ENCODE results near the gene SLC5A10.
"Not testable (repeated sequence)": the region's sequence is repeated elsewhere in the genome, so short reads cannot be mapped to it uniquely, and the experiment has no call there.

The SLC5A10 gene

DNA sequence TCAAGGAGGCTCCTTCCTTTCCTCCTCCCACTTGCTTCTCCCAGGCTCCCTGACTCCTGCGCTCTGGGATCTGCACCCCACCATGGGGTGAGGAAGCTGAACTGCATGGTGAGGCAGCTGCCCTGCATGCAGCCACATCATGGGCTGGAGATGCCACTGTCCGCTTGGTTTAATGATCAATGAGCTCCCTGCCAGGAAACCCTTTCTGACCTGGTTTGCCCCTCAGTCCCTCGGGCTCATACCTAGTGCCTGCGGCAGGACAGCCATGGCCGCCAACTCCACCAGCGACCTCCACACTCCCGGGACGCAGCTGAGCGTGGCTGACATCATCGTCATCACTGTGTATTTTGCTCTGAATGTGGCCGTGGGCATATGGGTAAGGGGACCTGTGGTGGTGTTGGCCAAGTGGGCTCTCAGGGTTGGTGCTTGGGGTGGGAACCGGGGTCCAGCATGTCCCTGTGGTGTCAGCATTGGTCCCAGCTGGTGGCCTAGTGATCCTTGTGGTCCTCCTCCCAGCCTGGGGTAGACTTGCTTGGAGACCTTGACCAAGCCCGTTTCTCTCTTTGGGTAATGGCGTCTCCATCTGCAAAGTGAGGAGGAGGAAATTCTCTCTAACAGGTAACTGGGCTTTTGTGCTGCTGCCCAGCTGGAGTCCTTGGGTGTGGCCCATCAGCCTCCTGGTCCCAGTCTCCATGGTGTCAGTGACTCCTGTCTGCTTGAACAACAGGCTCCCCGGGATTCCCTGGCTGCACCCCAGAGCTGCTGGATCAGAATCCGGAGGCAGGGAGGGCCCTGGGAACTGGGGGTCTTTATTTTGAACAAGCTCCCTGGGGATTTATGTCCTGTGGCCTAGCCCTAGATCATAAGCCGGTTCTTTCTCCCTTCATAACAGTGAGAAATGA is at the start of gene SLC5A10:
TSS of gene SLC5A10 (plus strand) at position 225 of the 902 bp plus-strand sequence. CDS start at position 266, 41 bp downstream.
- no peak for DNase-seq

GRCh38 chr17:18904482-18904881 is 47.5 kb upstream of the SLC5A10 start:
- no peak for DNase-seq

DNA sequence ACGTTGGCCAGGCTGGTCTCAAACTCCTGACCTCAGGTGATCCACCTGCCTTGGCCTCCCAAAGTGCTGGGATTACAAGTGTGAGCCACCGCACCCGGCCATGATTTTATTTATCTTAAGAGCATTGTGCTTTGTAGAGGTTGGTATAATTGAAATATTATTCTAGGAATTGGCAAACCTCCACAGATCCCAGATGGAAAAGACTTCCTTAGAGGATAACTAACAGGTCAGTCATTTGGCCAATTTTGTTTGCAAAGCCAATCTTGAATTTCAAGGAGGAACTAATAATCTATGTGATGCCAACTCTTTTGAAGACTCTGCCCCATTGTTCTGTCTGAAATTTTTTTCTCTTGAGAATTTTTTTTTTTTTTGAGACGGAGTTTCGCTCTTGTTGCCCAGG is 46.7 kb upstream of the SLC5A10 start:
- DNase-seq = no peak

- no peak for DNase-seq
These were observed 41.6 kb upstream of the SLC5A10 start for GRCh38 chr17:18910326-18910725.

DNA sequence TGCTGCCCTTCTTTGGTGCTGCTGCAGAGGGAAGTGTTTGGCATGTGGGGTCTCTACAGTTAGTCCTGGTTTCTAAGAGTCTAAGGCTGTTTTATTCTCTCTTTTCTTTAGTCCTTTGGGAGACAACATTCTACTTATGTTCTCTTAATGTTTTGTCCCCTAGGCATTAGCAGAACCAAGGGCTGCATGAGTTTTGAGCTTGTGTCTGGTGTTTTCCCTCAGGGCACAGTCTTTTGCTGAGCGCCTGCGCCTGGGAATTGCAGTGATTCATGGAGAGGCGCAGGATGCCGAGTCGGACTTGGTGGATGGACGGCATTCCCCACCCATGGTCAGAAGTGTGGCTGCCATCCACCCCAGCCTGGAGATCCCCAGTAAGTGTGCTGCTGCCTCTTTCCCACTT is 41.1 kb upstream of the SLC5A10 start:
- DNase-seq = no peak

DNA sequence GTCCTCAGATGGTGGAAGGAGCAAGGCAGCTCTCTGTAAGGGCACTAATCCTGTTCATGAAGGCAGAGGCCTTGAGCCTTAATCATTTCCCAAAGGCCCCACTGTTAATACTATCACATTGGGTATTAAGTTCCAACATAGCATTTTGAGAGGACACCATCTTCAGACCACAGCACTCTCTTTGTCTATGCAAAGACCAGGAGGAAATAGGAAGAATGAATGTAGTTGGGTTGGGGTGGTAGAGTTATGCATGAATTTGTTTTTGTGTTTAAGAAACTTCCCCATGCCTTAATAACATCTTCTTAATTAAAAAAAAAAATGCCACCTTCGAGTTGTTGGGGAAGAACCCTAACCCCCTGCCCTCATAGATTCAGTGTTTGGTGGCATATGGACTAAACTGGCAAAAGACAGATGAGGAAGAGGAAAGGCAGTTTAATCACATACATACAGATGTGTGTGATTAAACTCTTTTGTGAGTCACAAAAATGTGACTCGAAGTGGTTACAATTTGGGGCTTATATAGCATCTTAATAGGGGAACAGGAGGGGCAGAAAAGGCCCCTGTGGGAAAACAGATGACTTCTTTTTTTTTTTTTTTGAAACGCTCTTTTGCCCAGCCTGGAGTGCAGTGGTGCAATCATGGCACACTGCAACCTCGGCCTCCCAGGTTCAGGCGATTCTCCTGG is 35.0 kb upstream of the SLC5A10 start:
- DNase-seq = peak; percentile 62

DNA sequence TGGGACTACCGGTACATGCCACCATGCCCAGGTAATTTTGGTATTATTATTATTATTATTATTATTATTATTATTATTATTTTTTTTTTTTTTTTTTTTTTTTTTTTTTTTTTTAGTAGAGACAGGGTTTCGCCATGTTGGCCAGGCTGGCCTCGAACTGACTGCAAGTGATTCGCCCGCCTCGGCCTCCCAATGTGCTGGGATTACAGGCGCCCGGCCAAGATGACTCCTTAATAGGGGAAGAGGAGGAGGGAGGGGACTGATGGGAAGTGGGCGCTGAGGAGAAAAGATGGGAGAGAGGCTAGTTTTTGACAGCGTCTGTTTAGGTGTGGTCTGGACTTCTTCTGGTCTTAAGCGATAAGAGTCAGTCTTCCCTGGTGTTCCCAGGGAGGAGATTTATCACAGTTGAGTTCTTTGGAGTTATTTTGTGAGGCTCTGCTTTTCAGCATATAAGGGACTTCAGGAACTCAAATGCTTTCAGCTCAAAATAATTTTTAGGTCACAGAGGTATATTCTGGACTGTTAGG is 34.4 kb upstream of the SLC5A10 start:
- DNase-seq = no peak

- no peak for DNase-seq
These were observed 32.0 kb upstream of the SLC5A10 start for GRCh38 chr17:18919963-18920362.

DNA sequence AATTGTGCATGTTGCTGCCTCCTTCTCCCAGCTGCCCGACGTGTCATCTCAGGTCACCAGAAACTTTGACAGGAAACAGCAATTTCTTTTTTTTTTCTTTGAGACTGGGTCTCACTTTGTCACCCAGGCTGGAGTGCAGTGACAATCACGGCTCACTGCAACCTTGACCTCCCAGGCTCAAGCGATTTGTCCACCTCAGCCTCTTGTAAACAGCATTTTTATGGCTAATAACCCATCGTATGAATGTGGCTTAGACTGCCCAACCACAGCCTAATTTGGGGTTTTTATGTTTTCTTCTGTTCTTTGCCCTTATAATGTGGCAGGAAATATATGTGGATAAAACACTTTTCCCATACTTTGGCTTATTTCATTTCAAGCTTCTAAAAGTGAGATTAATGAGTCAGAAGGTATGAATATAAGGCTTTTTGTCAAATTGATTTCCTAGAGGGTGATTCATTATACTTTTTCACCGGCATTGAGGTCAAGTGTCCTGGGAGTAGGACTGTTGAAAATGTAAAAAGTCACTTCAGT is 31.0 kb upstream of the SLC5A10 start:
- DNase-seq = peak; percentile 35

- DNase-seq = no peak
These were observed 30.5 kb upstream of the SLC5A10 start for GRCh38 chr17:18921485-18921884.

- DNase-seq = no peak
These were observed 30.0 kb upstream of the SLC5A10 start for GRCh38 chr17:18921912-18922451.

DNA sequence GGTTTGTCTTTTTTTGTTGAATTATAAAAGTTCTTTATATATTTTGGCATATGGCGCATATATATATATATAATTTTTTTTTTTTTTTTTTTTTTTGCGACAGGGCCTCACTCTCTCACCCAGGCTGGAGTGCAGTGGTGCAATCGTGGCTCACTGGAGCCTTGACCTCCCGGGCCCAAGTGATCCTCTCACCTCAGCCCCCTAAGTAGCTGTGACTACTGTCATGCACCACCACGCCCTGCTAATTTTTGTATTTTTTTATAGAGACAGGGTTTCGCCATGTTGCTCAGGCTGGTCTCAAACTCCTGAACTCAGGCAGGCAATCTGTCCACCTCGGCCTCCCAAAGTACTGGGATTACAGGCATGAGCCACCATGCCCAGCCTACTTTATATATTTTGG is 29.4 kb upstream of the SLC5A10 start:
- DNase-seq = not testable (repeated sequence)

- DNase-seq = no peak
These were observed 26.8 kb upstream of the SLC5A10 start for GRCh38 chr17:18925187-18925586.

GRCh38 chr17:18928628-18929125 is 23.3 kb upstream of the SLC5A10 start:
- no peak for DNase-seq

- DNase-seq = no peak
These were observed 19.5 kb upstream of the SLC5A10 start for GRCh38 chr17:18932360-18933055.

GRCh38 chr17:18933102-18934058 is 18.6 kb upstream of the SLC5A10 start:
- DNase-seq = no peak

- no peak for DNase-seq
These were observed 13.8 kb upstream of the SLC5A10 start for GRCh38 chr17:18937981-18938691.

DNA sequence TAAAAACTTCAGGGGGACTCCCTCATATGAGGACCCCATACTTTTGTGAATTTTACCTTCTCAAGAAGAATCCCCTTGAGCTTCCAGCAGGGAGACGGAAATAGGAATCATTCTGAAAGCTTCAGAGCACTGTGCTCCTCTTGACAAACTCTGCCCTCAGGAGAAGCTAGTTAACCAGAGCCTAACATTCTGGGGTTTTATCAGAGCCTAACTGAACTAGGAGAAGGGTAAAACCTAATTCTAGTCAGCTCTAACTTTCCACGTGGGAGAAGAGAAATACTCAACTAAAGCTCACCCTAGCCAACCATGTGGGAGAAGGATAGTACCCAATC is 13.3 kb upstream of the SLC5A10 start:
- DNase-seq = no peak

- DNase-seq = no peak
These were observed 7.3 kb upstream of the SLC5A10 start for GRCh38 chr17:18944646-18945045.

DNA sequence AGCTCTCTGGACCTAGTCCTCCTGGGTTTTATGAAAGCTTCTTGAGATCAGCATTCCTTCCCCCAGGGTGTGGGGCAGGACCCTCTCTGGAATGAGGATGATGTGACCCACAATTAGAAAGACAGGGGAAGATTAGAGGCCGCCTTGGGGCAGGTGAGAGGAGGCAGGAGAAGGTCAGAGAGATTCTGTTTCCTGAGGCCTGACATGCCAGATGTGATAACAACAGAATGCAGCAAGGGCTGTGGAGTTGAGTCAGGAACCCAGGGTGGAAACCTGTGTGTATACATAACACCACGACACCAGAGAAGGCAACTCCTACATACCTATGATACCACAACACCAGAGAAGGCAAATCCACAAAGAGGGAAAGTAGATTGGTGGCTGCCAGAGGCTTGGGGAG is 5.4 kb upstream of the SLC5A10 start:
- no peak for DNase-seq

DNA sequence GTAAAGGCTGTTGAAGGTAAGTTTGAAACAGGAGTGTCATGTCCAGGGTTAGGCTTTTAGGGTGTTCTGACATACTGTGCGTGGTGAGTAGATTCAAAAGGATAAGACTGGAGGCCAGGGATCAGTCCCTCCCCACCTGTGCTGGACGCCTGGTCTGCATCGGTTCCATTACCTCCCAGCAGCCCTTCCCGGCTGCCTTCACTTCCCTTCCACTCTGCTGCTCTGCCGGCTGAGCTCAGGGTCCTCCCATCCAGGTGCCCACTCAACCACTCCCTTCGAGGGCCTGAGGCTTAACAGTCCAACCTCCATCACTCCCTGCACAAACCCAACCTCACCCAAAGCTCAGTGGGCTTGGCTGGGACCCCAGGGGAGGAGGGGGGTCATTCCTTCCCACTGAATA is 4.1 kb upstream of the SLC5A10 start:
- no peak for DNase-seq
